Neural progenitor cell (in vitro differentiated cells): ENCODE measurements around the gene IL17RB. TPM values are rescaled to one million over a fixed set of nuclear protein-coding genes. Genes with fewer than 3 reads are reported as not detected.
A peak's percentile ranks its signal among the peaks of the same experiment; 100 is the strongest.

Source experiments
- DNase-seq: peaks from one replicate; pipeline ENCODE4 v3.0.0-alpha.2; 2016; ENCODE audit warnings: low spot score
- H2AFZ ChIP-seq: fragments of 200-600 bp; sonication (generic); replicated peaks from 2 replicates; pipeline ENCODE4 v1.6.1; 2016; ENCODE audit warnings: antibody characterized with exemption
- H3F3A ChIP-seq: fragments of 200-600 bp; sonication (generic); 2 replicates; pipeline ENCODE4 v1.6.1; 2016; ENCODE audit warnings: antibody characterized with exemption, low read depth
- H3K27ac ChIP-seq: fragments of 200-600 bp; sonication (generic); 2 replicates; pipeline ENCODE4 v1.5.1; 2016; ENCODE audit warnings: mild to moderate bottlenecking
- H3K27me3 ChIP-seq: fragments of 200-600 bp; sonication (generic); 2 replicates; pipeline ENCODE4 v1.6.1; 2016; ENCODE audit warnings: mild to moderate bottlenecking, moderate library complexity
- H3K36me3 ChIP-seq: fragments of 200-600 bp; sonication (generic); 2 replicates; pipeline ENCODE4 v1.5.1; 2016
- H3K4me1 ChIP-seq: fragments of 200-600 bp; sonication (generic); 2 replicates; pipeline ENCODE4 v1.6.1; 2016; ENCODE audit warnings: mixed run types
- H3K4me2 ChIP-seq: fragments of 200-600 bp; sonication (generic); 2 replicates; pipeline ENCODE4 v1.6.1; 2016
- H3K4me3 ChIP-seq: fragments of 200-600 bp; sonication (generic); 2 replicates; pipeline ENCODE4 v1.5.1; 2016
- H3K79me2 ChIP-seq: fragments of 200-600 bp; sonication (generic); 2 replicates; pipeline ENCODE4 v1.6.1; 2016; ENCODE audit warnings: low read depth
- H3K9ac ChIP-seq: fragments of 200-600 bp; sonication (generic); 2 replicates; pipeline ENCODE4 v1.6.1; 2016
- H3K9me3 ChIP-seq: fragments of 200-600 bp; sonication (generic); 2 replicates; pipeline ENCODE4 v1.5.1; 2016; ENCODE audit warnings: low read depth
- H4K20me1 ChIP-seq: fragments of 200-600 bp; sonication (generic); 2 replicates; pipeline ENCODE4 v1.6.1; 2016; ENCODE audit warnings: low read depth
- H3K27ac Mint-ChIP-seq: 3 replicates; pipeline ENCODE4 v1.8.0; 2021; ENCODE audit warnings: mixed read lengths
- H3K27me3 Mint-ChIP-seq: 2 replicates; pipeline ENCODE4 v1.8.0; 2022; ENCODE audit warnings: low read depth, mild to moderate bottlenecking, inconsistent platforms, moderate library complexity, mixed read lengths; ENCODE audit not compliant: insufficient read depth
- H3K36me3 Mint-ChIP-seq: 3 replicates; pipeline ENCODE4 v1.8.0; 2021; ENCODE audit warnings: mixed read lengths
- H3K4me1 Mint-ChIP-seq: 3 replicates; pipeline ENCODE4 v1.8.0; 2021; ENCODE audit warnings: mixed read lengths
- H3K4me3 Mint-ChIP-seq: 3 replicates; pipeline ENCODE4 v1.8.0; 2021; ENCODE audit warnings: mild to moderate bottlenecking, moderate library complexity, mixed read lengths
- H3K9me3 Mint-ChIP-seq: 3 replicates; pipeline ENCODE4 v1.8.0; 2020; ENCODE audit warnings: mixed read lengths
- EZH2 ChIP-seq: fragments of 200-600 bp; sonication (generic); IDR thresholded peaks from 2 replicates; pipeline ENCODE4 v1.6.1; 2017; ENCODE audit warnings: antibody characterized with exemption, mild to moderate bottlenecking, moderate library complexity
- EZH2phosphoT487 ChIP-seq: fragments of 200-600 bp; sonication (generic); IDR thresholded peaks from 2 replicates; pipeline ENCODE4 v1.6.1; 2017; ENCODE audit warnings: antibody characterized with exemption
- total RNA-seq: library from RNA; depleted of rRNA; stranded (reverse); fragments of >200 nt; gene quantifications from 2 replicates; pipeline ENCODE4 v1.2.3, GENCODE V29; 2015; ENCODE audit warnings: low replicate concordance
- TF ChIP-seq, protein P1 (sequence below): fragments of 200-600 bp; sonication (generic); IDR thresholded peaks from 2 replicates; pipeline ENCODE4 v1.5.1; 2017; ENCODE audit warnings: antibody characterized with exemption, mild to moderate bottlenecking

Gene IL17RB
- total RNA-seq, 1 donor from 2014 or later = 3.4 TPM

DNA sequence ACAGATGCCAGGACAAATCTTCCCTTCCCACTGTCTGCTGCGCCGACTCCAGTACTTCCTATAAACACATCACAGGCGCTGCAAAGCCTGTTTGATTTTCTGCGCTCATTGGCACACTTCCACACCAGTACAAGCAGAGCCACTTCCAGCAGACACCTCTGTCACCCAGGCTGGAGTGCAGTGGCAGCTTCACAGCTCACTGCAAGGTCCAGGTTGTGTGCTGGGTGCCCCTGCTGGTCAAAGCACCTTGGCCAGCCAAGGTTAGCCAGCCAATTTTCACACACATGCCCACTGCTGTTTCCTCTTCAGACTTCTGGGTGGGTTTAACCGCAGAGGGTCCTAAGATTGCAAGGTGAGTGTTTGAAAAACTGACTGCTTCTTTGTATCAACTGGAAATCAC is 5.1 kb upstream of the IL17RB start:
- peaks cover 11% of the 10 kb centered on the region for H3K4me1 ChIP-seq
- no peak for DNase-seq
- peaks cover 12% of the 10 kb centered on the region for H3K27me3 Mint-ChIP-seq
- H3K27ac Mint-ChIP-seq = no peak overlapping the region
- H3K4me3 ChIP-seq = no peak overlapping the region
- peaks cover 25% of the 10 kb centered on the region for H4K20me1 ChIP-seq
- H3K27me3 ChIP-seq = peaks cover 7% of the 10 kb centered on the region
- H3K4me3 Mint-ChIP-seq = no peak overlapping the region
- no peaks in the 10 kb centered on the region for H3K9me3 Mint-ChIP-seq
- H3K79me2 ChIP-seq = no peaks in the 10 kb centered on the region
- H2AFZ ChIP-seq = no peak overlapping the region
- no peaks in the 10 kb centered on the region for H3K36me3 ChIP-seq
- peaks cover 21% of the 10 kb centered on the region for H3K4me1 Mint-ChIP-seq
- no peak overlapping the region for H3K4me2 ChIP-seq
- no peak overlapping the region for H3K9ac ChIP-seq
- TF ChIP-seq EZH2 (no peak), EZH2phosphoT487 (no peak)
- TF ChIP-seq, protein P1, sequence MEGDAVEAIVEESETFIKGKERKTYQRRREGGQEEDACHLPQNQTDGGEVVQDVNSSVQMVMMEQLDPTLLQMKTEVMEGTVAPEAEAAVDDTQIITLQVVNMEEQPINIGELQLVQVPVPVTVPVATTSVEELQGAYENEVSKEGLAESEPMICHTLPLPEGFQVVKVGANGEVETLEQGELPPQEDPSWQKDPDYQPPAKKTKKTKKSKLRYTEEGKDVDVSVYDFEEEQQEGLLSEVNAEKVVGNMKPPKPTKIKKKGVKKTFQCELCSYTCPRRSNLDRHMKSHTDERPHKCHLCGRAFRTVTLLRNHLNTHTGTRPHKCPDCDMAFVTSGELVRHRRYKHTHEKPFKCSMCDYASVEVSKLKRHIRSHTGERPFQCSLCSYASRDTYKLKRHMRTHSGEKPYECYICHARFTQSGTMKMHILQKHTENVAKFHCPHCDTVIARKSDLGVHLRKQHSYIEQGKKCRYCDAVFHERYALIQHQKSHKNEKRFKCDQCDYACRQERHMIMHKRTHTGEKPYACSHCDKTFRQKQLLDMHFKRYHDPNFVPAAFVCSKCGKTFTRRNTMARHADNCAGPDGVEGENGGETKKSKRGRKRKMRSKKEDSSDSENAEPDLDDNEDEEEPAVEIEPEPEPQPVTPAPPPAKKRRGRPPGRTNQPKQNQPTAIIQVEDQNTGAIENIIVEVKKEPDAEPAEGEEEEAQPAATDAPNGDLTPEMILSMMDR = no peak
- H3K9me3 ChIP-seq = no peaks in the 10 kb centered on the region
- H3K27ac ChIP-seq = no peak overlapping the region
- H3K36me3 Mint-ChIP-seq = no peaks in the 10 kb centered on the region
- peaks cover 16% of the 10 kb centered on the region for H3F3A ChIP-seq

- H3K9me3 ChIP-seq = no peaks in the 10 kb centered on the region
- H3K36me3 ChIP-seq = no peaks in the 10 kb centered on the region
- no peaks in the 10 kb centered on the region for H3K79me2 ChIP-seq
- no peak overlapping the region for H3K9ac ChIP-seq
- no peak overlapping the region for H2AFZ ChIP-seq
- Mint-ChIP-seq H3K9me3 (no peaks in the 10 kb centered on the region), H3K27me3 (peaks cover 20% of the 10 kb centered on the region), H3K36me3 (no peaks in the 10 kb centered on the region), H3K27ac (no peak overlapping the region), H3K4me1 (peaks cover 26% of the 10 kb centered on the region), H3K4me3 (no peak overlapping the region)
- peak overlapping the region; percentile 31 for H3K4me2 ChIP-seq
- peak; percentile 19 for DNase-seq
- TF ChIP-seq, protein P1 = peak; percentile 21
- no peak for TF ChIP-seq EZH2phosphoT487
- no peak overlapping the region for H3K4me3 ChIP-seq
- H3K27ac ChIP-seq = no peak overlapping the region
- H3F3A ChIP-seq = peaks cover 24% of the 10 kb centered on the region
- H3K27me3 ChIP-seq = peaks cover 20% of the 10 kb centered on the region
- peaks cover 31% of the 10 kb centered on the region for H4K20me1 ChIP-seq
- H3K4me1 ChIP-seq = peaks cover 11% of the 10 kb centered on the region
These were observed 3.8 kb upstream of the IL17RB start for GRCh38 chr3:53842436-53843194.

DNA sequence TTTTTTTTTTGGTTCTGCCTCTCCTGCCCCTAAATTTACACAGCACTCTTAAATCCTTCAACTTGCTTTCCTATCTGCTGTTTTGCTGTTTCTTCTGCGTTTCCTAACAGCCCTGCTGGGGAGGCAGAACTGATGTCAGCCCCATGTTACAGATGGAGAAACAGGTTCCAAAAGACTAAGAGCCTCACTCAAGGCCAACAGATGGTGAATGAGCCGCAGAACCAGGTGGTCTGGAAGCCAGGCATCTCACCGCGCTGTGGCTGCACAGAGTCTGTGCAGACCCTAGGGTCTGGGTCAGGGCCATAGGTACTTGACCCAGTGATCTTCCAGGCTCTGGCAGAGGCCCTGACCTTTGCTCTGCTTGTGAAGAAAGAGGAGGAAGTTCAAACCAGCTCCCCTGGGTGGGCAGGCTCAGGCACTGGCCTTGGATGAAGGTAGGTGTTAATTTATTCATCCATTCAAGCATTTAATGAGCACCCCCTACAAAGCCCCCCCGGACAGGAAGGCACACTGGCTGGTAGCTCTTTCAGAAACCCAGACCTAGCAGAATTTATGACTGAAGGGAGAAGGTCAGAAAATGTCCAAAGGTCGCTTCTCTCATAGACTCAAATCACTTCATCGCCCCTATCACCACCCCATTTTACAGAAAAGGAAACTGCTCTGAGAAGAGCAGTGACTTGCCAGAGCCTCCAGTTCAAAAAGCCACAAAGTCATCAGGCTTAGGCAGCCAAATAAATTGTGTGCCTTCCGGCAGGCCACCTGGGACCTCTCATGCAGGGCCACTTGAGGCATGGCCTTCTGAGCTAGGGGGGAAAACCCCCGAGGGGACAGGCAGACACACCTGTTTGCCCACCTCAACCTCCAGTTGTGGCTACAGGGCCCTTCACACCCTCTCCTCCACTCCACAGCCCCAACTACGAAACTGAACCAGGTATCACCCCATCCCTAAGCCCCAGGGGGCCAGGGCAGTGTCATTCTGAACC is 2.9 kb upstream of the IL17RB start:
- Histone ChIP-seq H3K79me2 (no peaks in the 10 kb centered on the region), H3K27me3 (peaks cover 29% of the 10 kb centered on the region), H3F3A (peaks cover 24% of the 10 kb centered on the region), H4K20me1 (peaks cover 31% of the 10 kb centered on the region), H3K4me2 (no peak overlapping the region), H3K9ac (no peak overlapping the region), H3K36me3 (no peaks in the 10 kb centered on the region), H3K4me1 (peaks cover 11% of the 10 kb centered on the region), H2AFZ (no peak overlapping the region), H3K9me3 (no peaks in the 10 kb centered on the region), H3K27ac (no peak overlapping the region), H3K4me3 (no peak overlapping the region)
- H3K9me3 Mint-ChIP-seq = no peaks in the 10 kb centered on the region
- no peaks in the 10 kb centered on the region for H3K36me3 Mint-ChIP-seq
- peak overlapping the region; percentile 30 for H3K4me3 Mint-ChIP-seq
- TF ChIP-seq, protein P1 = no peak
- TF ChIP-seq EZH2phosphoT487 (no peak), EZH2 (no peak)
- H3K27ac Mint-ChIP-seq = peak overlapping the region; percentile 37
- H3K27me3 Mint-ChIP-seq = peaks cover 20% of the 10 kb centered on the region
- DNase-seq = no peak
- H3K4me1 Mint-ChIP-seq = peaks cover 26% of the 10 kb centered on the region
